ENCODE results near the gene CD55. TPM values are rescaled to one million over a fixed set of nuclear protein-coding genes. Genes with fewer than 3 reads are reported as not detected.

The CD55 gene
- total RNA-seq, 6 donors from 2014 or later, result 256 to 798 (median 465) TPM

- no peak for DNase-seq
- Histone ChIP-seq H3K36me3 (peaks cover 12 to 72% (median 29%) of the 10 kb centered on the region in 4 donors), H3K4me1 (peaks cover 5 to 23% (median 11%) of the 10 kb centered on the region in 4 donors), H3K9me3 (no peaks in the 10 kb centered on the region), H3K27ac (peak overlapping the region; percentile 63 to 75 (median 71)), H3K27me3 (no peaks in the 10 kb centered on the region), H3K4me3 (no peak overlapping the region)
- 45 to 70% methylated on average over 6 of the region's 6 CpGs for WGBS, 2 donors
- TF ChIP-seq EP300 (IDR thresholded peaks at IDR 0.05) (peak in 2 of 4 donors; percentile 40 to 52), POLR2AphosphoS5 (IDR thresholded peaks at IDR 0.05) (peak; percentile 73 to 85), CTCF (IDR thresholded peaks at IDR 0.05) (peak in 4 of 6 experiments; percentile 8 to 31 (median 20)), POLR2A (IDR thresholded peaks at IDR 0.05) (peak in 1 of 4 donors; percentile 24)
- peak; percentile 77 to 83 for ATAC-seq (ENCODE audit: low FRiP score in 2 of 2)
These were observed 14.4 kb downstream of the CD55 start for GRCh38 chr1:207335695-207336363.

DNA sequence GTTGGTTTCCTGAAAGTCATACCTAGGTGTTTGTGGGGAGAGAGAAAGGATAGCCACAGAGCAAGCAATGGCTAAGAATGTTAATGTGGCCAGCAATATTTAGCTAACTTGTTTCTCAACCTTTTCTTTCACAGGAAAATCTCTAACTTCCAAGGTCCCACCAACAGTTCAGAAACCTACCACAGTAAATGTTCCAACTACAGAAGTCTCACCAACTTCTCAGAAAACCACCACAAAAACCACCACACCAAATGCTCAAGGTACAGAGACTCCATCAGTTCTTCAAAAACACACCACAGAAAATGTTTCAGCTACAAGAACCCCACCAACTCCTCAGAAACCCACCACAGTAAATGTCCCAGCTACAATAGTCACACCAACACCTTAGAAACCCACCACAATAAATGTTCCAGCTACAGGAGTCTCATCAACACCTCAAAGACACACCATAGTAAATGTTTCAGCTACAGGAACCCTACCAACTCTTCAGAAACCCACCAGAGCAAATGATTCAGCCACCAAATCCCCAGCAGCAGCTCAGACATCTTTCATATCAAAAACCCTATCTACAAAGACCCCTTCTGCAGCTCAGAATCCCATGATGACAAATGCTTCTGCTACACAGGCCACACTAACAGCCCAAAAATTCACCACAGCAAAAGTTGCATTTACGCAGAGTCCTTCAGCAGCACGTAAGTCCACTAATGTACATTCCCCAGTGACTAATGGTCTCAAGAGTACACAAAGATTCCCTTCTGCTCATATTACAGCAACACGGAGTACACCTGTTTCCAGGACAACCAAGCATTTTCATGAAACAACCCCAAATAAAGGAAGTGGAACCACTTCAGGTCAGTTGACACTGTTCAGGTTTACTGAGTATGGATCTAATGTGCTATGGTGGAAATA, 15.3 kb downstream of the CD55 start:
- no peak for TF ChIP-seq POLR2A (IDR thresholded peaks at IDR 0.05)
- TF ChIP-seq POLR2AphosphoS5 (IDR thresholded peaks at IDR 0.05), result peak in 1 of 2 donors; percentile 76
- no peak for TF ChIP-seq EP300 (IDR thresholded peaks at IDR 0.05)
- no peak for TF ChIP-seq CTCF (IDR thresholded peaks at IDR 0.05)
- Histone ChIP-seq H3K9me3 (no peaks in the 10 kb centered on the region), H3K4me3 (no peak overlapping the region), H3K36me3 (peaks cover 6 to 73% (median 26%) of the 10 kb centered on the region in 4 donors), H3K4me1 (peaks cover 5 to 23% (median 11%) of the 10 kb centered on the region in 4 donors), H3K27ac (peak overlapping the region; percentile 63 to 75 (median 71)), H3K27me3 (no peaks in the 10 kb centered on the region)
- ATAC-seq (ENCODE audit: low FRiP score in 2 of 2) (peak; percentile 54 to 81), DNase-seq (no peak)
- WGBS, 2 donors, result 37 to 44% methylated on average over 3 of the region's 3 CpGs

- no peak overlapping the region for H3K27ac ChIP-seq
- peaks cover 6 to 82% (median 25%) of the 10 kb centered on the region in 4 donors for H3K36me3 ChIP-seq
- H3K4me1 ChIP-seq, result peaks cover under 1 to 10% (median under 1%) of the 10 kb centered on the region in 4 donors
- WGBS, 2 donors, result 85 to 93% methylated on average over 1 of the region's 1 CpG
- H3K4me3 ChIP-seq, result no peak overlapping the region
- TF ChIP-seq CTCF (IDR thresholded peaks at IDR 0.05) (no peak), POLR2A (IDR thresholded peaks at IDR 0.05) (no peak), POLR2AphosphoS5 (IDR thresholded peaks at IDR 0.05) (no peak), EP300 (IDR thresholded peaks at IDR 0.05) (no peak)
- H3K27me3 ChIP-seq, result no peaks in the 10 kb centered on the region
- ATAC-seq (ENCODE audit: low FRiP score in 2 of 2) (no peak), DNase-seq (no peak)
- no peaks in the 10 kb centered on the region for H3K9me3 ChIP-seq
These were observed 20.9 kb downstream of the CD55 start for GRCh38 chr1:207342332-207342731.

- no peak for ATAC-seq (ENCODE audit: low FRiP score in 2 of 2)
- H3K36me3 ChIP-seq, result peaks cover 10 to 82% (median 31%) of the 10 kb centered on the region in 4 donors
- H3K4me1 ChIP-seq, result peaks cover 0 to 10% (median 0%) of the 10 kb centered on the region in 4 donors
- H3K9me3 ChIP-seq, result peaks cover 0 to 1% (median 0%) of the 10 kb centered on the region in 4 donors
- H3K27ac ChIP-seq, result no peak overlapping the region
- DNase-seq, result no peak
- H3K27me3 ChIP-seq, result no peaks in the 10 kb centered on the region
- no peak for TF ChIP-seq POLR2AphosphoS5 (IDR thresholded peaks at IDR 0.05)
- TF ChIP-seq EP300 (IDR thresholded peaks at IDR 0.05), result no peak
- no peak for TF ChIP-seq CTCF (IDR thresholded peaks at IDR 0.05)
- no peak for TF ChIP-seq POLR2A (IDR thresholded peaks at IDR 0.05)
- H3K4me3 ChIP-seq, result no peak overlapping the region
These were observed 22.2 kb downstream of the CD55 start for GRCh38 chr1:207343675-207344074.
